ENCODE results near the gene PRRC2B.
"Not testable (repeated sequence)": the region's sequence is repeated elsewhere in the genome, so short reads cannot be mapped to it uniquely, and the experiment has no call there.

PRRC2B gene

DNA sequence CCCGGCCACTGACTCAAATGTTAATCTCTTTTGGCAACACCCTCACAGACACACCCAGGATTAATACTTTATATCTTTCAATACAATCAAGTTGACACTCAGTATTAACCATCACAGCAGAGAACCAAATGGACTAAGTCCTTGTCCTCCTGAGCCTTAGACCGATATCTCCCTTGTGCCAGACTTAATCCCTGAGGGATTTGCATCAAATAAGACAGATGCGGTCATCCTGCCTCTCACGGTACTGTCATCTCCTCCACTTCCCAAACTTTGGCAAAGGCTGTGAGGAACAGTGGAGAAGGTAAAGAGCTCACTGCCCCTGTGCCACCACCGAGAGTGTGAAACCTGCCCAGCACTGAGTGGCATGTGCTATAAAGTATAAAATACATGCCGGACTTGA, 6.5 kb upstream of the PRRC2B start:
- no peak for FAIRE-seq

DNA sequence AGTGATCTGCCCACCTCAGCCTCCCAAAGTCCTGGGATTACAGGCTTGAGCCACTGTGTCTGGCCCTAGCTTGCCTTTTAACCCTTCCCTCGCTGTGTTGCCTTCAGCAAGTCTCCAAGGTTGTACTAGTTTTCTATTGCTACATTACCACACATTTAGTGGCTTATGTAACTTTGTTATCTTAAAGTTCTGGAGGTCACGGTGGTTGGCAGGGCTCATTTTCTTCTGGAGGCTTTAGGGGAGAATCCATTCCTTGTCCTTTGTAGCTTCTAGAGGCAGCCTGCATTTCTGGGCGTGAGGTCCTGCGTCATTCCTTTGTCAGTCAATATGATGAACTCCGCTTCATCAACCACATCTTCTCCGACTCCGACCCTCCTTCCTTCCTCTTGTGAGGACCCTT, 2.9 kb upstream of the PRRC2B start:
- FAIRE-seq = no peak

DNA sequence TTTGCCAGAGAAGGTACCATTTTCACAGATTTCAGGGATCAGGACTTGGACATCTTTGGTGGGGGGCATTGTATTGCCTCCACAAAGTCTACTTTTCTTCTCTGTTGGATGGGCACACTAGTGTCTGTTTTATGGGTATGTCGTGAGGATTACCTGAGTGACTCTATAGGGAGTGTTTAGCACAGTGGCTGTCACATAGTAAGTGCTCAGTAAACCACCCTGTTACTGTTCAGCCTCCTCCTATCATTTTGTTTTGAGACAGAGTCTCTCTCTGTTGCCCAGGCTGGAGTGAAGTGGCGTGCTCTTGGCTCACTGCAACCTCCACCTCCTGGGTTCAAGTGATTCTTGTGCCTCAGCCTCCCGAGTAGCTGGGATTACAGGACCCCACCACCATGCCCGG, 2.4 kb upstream of the PRRC2B start:
- FAIRE-seq = no peak

DNA sequence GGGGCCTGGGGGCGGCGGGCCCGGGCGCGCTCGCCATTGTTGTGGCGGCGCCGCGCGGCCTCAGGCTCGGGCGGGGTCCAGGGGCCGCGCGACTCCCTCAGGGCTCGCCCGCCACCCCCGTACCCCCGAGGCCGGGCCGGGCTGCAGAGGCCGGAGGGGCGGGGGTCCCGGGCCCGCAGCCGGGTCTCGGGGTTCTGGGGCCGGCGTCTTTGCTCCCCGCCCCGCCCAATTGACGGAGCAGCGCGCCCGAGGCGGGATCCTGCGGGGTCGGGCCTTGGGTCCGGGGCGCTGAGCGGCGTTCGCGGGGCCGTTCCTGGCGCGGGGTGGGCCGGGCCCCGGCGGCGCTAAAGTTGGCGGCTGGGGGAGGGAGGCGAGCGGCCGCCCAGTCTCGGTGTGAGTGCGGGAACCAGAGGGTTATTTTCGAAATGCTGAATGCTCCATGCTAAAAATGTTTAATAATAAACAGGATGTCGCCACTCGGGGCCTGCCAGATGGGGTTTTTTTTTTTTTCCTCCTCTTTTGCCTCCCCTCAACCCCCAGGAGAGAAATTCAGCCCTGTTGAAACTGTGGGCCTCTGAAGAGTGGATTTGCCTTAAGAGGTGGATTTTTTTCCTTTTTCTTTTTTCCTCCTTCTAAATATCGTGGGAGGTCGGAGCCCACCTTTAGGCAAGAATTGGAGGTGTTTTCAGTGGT, 724 bp downstream of the PRRC2B start:
- FAIRE-seq = no peak

DNA sequence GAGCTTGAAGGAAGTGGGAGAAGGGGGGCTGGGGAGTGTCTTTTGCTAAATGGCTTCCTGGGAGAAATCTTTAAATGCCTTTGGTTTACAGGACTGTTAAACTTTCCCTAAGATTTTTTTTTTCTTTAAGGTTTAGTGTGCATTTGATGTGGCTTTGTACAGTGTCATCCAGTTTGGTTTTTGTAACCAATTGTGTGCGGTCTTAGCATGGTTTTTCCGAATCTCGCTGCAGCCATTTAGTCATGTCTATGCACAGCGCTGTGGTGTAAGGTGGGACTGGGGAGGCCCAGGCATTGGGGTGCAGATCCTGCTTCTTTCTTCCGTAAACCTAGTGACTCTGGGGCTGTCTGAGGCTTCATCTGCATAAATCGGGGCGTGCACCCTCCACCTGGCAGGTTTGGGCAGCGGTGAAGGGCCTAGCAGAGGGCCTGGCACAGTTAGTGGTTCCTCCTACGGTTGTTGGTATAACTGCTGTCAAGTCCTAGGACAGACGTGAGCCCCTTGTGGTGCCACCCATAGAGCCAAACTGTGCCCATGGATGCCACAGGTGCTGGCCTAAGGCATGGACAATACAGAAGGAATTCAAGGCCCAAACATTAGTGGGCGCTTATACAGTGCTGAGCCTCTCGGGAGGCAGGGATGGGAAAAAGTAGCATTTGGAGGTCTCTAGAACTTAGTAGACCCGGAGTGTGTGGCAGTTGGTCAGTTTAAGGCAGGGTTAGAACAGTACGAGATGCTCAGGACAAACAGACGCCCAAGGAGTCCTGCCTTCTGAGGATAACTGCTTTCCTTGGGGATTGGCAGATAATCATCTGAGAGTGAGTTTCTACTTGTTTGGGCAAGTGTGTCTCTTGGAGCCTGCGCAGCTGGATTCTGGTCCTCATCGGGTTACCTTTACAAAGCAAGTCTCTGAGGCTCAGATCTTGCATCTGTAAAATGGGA, 1.5 kb downstream of the PRRC2B start:
- no peak for FAIRE-seq

DNA sequence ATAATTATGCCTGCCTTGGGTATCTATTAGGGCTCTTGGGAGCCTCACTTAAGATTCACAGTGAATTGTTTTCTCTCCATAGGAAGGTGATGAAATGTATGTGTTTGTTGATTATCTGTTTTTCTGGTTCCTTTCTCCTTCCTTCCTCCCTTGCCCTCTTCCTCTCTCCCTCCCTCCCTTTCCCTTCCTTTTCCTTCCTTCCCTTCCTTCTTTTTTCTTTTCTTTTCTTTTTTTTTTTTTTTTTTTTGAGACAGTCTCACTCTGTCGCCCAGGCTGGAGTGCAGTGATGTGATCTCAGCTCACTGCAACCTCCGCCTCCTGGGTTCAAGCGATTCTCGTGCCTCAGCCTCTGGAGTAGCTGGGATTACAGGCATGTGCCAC, 2.2 kb downstream of the PRRC2B start:
- not testable (repeated sequence) for FAIRE-seq

DNA sequence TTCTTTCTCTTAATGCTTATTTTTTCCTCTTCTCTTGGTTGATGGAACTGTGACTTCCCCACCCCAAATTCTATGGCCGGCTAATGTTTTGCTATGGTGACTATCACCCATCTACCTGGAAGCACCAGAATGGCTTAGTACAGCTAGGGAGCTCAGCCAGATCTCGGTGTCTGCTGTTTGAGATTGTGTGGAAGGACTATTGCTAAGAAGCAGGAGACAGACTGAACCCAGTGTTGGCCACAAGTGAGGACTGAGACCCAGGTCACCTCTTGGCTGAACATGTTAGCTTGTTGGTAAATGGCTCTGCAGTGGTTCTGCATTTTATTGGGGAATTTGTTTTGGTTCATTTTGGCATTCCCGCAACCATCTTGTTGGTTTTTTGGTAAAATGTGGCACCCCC, 2.7 kb downstream of the PRRC2B start:
- no peak for FAIRE-seq

DNA sequence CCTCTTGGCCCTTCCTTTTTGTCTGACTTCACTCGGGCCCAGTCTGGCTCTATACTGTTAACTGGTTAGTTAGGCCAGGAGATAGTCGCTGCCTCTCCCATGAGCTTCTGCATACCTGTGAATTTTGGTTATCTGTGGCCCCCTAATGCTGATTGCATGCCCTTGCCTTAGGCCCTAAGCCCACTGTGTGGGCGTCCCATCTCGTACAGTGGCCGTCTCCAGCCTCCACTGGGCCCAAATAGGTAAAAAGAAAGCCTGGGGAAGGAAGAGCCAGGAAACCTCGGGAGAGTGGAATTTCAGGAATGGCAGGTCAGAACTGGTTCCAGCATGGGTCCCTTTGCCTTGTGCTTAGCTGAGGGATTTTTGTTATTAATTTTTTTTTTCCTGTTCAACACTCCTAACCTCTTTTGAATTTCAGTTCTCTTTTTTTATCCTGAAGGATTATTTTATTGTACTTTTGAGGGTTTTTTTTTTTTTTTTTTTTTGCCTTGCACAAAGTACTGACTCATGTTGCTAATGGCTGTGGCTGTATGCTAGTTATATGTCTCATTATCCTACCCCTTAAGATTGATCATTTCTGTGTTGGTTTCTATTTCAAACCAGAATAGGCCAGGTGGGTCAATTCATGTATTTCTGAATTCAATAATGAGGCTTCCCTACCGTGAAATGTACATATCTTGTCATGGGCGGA, 3.4 kb downstream of the PRRC2B start:
- FAIRE-seq = no peak

DNA sequence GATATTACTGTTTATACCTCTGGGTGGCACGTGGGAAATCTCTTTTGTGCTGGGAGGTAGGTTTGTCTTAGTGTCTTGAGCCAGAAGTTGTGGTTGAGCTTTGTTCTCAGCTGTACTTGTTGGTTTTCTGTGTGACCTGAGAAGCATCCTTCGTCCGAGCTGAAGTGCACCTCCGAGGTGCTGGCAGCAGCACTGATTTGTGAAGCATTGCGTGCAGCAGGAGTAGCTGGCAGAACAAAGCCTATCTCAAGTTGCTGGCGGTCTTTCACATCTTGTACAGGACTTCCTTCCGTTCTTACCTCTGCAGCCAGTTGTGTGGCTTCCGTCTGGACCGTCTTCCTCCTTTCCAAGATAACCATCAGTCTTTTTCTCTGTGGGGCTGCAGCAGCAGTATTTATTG, 4.3 kb downstream of the PRRC2B start:
- no peak for FAIRE-seq

DNA sequence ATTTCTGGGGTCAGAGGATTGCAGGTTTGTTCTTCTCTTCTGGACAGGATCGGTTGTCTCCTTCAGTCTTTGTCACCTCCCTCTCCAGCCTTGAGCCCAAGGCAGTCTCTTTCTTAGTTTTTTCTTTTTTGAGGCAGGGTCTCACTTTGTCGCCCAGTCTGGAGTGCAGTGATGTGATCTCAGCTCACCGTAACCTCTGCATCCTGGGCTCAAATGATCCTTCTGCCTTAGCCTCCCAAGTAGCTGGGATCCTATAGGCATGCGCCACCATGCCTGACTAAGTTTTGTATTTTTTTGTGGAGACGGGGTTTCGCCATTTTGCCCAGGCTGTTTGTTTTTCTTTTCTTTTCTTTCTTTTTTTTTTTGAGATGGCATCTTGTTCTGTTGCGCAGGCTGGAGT, 6.1 kb downstream of the PRRC2B start:
- FAIRE-seq = no peak

DNA sequence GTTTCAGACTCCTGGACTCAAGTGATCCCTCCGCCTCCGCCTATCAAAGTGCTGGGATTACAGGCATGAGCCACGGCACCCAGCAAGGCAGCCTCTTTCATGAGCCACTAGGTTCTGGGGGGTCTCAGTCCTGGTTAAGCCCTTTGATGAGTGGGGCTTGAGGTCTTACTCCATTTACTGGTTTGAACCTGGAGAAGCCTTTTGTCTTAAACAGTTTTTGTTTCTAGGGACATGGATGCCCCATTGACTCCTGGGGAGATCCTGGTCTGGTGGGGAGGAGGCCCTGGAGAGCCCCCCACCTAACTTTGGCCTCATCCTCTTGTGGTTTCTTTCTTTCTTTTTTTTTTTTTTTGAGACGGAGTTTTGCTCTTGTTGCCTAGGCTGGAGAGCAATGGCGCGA, 6.7 kb downstream of the PRRC2B start:
- no peak for FAIRE-seq

DNA sequence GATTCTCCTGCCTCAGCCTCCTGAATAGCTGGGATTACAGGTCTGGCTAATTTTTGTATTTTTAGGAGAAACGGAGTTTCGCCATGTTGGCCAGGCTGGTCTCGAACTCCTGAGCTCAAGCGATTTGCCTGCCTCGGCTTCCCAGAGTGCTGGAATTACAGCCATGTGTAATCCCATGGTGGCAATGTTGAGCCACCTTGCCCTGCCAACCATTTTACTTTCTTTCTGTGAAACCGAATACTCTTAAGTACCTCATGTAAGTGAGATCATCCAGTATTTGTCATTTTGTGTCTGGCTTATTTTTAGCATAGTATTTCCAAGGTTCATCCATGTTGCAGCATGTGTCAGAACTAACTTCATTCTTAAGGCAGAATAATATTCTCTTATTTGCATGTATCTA, 8.2 kb downstream of the PRRC2B start:
- no peak for FAIRE-seq

DNA sequence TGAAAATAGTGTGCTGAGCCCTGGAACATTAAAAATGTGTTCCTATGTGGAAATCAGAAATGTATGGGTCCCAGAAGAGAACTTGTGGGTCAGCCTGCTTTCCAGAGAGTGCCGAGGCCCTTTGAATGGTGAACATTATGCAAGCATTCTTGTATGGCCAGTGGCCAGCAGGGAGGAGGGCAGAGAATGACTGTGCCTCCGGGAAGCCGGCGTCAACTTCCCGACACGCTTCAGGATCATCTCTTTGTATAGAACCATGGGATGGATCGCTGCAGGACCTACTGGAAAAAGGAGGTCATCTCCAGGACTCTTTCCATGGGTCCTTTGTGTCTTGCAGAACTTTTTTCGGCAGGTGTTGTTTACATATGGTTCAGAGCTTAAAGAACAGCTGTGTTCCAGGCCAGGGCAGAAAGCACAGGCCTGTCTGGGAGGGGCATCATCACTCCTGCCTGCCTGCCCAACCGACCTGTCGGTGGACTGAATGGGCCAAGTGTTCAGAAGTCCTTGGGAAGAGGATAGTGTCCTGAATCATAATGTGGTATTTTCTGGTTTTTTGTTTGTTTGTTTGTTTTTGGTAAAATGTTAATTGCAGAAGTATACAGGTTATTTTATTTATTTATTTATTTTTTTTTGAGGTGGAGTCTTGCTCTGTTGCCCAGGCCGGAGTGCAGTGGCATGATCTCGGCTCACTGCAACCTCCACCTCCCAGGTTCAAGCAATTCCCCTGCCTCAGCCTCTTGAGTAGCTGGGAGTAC, 9.0 kb downstream of the PRRC2B start:
- no peak for FAIRE-seq

DNA sequence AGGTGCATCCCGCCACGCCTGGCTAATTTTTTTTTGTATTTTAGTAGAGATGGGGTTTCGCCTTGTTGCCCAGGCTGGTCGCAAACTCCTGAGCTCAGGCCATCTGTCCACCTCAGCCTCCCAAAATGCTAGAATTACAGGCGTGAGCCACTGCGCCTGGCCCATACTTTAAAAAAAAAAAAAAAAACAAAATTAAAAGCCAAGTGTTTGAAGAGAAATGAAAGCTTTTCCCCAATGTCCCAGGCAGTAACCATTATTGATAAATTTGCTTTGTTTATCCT, 9.5 kb downstream of the PRRC2B start:
- FAIRE-seq = no peak

DNA sequence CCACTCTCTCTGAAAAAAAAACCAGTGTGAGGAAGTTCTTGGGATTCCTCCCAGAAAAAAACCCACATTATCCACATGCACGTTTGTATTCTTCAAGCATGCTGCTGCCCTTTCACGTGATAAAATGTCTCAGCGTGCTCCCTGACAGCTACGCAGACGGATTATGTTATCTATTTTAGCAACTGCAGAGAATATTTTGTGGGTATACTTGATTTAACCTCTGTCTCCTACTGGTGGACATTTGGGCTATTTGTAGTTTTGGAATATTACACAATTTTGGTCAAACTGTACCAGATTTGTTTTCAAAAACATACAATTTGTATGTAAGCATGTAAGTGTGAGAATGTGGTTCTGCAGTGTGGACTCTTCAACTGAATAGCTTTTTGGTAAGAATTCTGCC, 10.7 kb downstream of the PRRC2B start:
- FAIRE-seq = no peak

DNA sequence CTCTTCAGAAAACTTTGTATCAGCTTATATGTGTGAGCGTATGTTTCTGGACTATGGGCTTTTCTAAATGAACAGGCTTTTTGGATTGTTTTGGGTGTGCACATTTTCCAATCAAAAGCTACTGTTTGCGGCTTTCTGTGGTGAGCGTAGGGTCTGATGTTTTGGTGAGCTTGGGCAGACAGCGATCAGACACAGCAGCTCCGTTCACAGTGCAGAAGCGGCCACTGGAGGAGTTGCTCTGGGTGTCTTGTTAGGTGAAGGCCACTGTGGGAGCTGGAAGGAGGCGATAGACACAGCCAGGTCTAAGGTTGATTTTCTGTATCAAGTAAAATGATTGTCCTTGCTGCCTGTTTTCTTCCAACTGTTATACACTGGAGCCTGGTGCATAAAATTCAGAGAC, 11.1 kb downstream of the PRRC2B start:
- no peak for FAIRE-seq

DNA sequence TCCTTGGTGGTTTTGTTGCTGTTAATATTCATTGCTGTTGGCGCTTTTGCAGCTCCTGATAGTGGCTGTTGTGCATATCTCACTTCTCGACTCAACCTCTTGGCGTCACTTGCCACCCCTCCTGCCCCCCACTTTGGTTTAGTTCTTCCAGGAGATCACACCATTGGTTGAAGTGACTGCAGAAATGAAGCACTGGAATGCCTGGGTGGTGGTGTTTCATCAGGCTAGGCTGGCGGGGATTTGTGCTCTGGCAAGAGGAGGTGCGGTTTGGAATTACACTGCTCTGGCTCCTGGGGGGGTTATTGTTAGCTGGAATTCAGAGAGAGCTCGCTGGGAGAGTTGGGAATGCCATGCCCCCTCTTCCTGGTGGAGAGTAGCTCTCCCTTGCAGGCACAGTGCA, 11.5 kb downstream of the PRRC2B start:
- no peak for FAIRE-seq

DNA sequence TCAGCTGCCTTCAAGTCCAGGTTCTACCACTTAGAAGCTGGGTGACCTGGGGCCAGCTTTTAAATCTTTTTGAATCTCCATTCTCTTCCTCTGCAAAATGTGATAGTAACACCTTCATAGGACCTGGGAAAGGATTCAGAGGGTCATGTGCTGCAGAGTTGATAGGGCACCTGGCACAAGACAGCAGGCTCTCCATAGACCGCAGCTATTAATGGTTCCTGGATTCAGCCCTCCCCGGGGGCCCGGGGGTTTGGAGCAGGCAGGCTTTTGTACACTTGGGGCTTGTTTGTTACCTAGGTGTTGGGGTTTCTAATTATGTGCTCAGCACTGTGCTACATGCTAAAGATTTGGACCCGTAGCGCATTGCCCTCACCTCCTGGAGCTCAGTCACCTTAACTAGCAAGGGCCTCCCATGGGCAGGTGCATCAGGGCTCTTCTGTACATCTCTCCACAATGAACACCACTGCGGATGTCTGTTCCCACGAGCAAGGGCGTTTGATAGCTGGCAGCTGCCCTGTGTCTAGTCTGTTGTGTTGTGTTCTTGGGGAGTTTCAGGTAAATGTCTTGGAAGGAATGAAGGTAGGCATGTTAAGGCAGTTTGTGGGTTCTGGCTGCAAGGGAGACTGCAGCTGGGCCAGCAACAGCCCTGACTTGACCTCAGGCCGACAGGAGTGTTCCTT, 12.1 kb downstream of the PRRC2B start:
- FAIRE-seq = no peak

DNA sequence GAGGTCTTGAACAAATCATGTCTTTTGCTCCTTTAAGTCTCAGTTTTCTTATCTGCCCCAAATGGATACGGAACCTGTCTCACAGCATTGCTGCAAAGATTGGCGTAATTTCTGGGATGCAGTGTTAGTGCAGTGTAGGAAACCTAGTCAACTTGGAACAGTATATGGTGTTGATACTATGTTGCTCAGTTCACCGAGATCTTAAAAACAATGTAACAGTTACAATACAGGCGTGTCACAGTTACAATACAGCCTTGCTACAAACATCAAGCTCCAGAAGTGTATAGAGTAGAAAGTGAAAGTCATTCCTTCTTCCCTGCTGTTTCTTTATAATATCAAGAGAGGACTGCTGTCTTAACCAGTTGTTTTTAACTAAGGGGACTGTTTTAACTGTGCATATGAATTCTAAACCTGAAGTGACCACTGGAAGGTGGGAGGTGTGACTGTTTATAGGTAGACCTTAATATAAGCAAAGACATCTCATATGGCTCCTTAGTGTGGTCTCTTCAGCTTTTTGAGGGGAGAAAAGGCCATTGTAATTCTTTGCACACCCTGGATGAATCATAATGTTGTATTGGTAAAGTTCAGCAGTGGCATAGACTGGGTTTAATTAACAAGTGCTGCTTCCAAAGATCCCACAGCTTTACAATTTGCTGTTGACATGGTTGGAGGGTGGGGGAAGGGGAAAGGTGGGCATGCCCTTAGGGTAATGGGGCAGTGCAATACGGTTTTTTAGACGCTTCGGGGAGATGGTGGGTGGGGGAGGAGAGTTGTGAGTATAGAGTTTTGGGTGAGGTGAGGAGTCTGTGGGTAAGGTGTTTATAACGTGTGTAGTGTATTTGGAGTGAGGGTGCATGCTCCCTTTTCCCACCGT, 12.9 kb downstream of the PRRC2B start:
- no peak for FAIRE-seq

DNA sequence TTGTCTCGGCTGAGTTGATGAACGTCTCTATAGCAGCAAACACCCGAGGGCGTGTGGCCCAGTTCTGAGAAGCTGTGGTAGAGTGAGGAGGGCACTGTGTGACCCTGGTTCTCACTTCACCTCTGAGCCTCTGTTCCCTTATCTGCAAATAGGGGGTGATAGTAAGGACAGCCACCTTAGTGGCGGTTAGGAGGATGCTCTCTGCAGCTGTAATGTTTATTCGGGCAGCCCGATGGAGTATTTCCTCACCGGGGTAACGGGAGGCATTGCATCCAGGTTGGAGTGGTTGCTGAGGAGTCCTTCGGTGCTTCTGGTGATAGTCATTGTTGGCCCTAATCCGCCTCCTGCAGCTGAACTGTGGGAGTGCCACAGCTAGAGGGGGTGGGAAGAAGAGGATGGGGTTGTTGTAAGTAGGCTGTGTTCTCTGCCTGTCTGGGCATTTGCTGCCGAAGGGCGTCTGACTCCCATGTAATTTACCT, 13.9 kb downstream of the PRRC2B start:
- no peak for FAIRE-seq

DNA sequence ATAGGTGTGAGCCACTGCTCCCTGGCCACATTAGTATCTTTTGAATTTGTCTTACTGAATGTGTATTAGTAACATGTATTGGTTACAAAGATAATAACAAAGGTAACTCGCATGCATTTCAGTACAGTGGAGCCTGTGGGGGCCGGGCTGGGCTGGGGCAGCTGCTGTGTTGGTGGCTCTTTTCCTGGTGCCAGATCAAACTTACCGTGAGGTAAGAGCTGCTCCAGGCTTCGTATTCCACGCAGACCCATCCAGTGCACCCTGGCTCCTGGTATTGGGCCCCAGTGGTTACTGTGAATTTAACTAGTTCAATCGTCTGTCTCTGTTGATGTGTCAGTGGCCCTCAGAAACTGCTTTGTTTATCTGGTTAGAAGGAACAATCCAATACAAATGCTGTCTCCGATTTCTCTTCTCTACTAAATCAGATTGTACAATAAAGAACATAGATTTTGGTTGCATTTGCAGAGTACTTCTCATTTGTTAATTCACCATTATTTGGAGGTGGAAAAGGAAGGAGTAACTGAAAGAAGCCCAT, 15.6 kb downstream of the PRRC2B start:
- FAIRE-seq = no peak
